Frontal cortex (tissue), 4 donors: Measurements from ENCODE around the gene CELF2. TPM values are rescaled to one million over a fixed set of nuclear protein-coding genes. Genes with fewer than 3 reads are reported as not detected.
A peak's percentile ranks its signal among the peaks of the same experiment; 100 is the strongest.

ENCODE experiments used
- DNase-seq, 2 donors: peaks; one replicate each; pipeline ENCODE4 v3.0.0; 2012; ENCODE audit warnings: low spot score in 2 of 2
- FAIRE-seq: peaks from 2 replicates; lab custom pipeline; 2012; peaks lifted over from hg19 to GRCh38; lab: Jason Lieb, UNC
- total RNA-seq: library from RNA; depleted of rRNA; stranded (reverse); fragments of >200 nt; gene quantifications from one replicate; pipeline ENCODE4 v1.2.3, GENCODE V29; 2014
- donor health status: control.
- donor health status: control.
- donor health status: control.

CELF2 gene
- total RNA-seq, 1 donor from 2014 or later, result 129 TPM

DNA sequence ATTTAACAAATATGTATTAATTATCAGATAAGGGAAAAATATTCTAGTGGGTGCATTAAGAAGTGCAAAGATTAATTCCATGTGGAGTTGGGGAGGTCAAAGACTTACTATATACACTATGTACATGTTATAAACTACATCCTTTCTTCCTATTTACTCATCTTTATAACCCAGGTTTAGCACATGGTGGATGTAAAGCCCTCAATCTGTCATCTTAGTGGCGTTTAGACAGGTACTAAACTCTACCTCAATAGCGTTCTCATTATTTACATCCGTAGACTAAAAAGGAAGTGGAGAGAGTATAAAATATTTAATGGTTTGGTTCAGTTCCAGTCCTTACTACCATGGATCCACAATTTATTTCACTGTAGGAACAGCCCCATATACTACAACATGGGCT lies 14.8 kb upstream of the CELF2 start:
- FAIRE-seq (no peak), DNase-seq (no peak)

DNA sequence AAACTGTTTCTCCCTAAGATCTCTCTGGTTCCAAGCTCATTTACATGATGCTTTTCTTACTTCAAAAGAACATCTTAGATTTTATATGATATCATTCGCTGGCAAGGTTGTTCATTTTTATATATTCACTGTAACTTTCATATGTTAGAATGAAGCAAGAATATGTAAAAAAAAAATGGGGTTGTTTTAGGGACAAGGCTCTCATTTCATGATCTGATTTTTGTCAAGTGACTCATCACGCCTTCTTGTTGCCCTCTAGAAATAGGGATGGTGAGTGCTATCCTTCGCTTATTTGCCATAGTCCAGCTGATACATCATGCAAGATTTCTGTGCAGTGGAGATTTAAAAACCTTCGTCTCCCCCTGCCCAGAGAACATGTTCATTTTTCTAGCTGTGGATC lies 14.0 kb upstream of the CELF2 start:
- no peak for FAIRE-seq
- no peak for DNase-seq

DNA sequence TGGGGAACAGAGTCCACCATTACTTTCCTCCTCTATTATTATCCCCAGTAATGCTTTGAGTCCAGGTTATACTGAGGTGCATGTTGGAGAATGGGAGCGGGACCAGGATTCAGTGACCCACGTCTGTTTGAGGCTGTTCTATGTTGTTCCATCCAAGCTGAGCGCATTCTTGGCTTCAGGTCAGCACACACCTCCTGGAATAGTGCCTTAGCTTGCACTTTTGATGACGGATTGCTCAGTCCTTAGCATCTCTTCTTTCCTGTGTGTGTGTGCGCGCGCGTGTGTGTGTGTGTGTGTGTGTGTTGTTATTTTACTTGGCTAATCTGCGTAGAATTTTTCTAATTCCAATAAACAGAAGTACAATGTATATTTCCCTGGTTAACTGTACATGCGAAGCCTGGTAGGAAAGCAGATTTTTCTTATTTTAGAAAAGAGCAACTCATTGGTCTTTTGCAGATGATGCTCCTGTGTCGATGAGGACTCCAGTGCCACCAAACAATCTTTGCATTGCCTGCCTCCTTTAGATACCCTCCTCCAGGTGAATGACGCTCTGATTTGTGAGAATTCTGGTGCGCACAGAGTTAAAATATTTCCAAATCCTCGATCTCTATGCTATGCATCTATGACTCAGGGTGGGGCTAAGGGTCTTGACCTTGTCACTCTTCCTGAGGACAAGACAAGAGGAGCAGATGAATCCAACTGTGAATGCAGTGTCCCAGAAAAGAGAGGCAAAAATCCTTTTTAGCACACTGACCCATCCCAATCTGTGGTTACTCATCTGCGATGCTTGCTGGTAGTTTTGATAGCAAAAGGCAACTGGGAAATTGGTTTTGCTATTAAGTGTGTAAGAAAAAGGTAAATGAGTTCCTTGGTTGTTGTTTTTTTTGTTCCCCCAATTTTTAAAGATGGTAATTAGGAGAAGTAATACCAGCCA lies 13.3 kb upstream of the CELF2 start:
- DNase-seq (no peak), FAIRE-seq (no peak)

DNA sequence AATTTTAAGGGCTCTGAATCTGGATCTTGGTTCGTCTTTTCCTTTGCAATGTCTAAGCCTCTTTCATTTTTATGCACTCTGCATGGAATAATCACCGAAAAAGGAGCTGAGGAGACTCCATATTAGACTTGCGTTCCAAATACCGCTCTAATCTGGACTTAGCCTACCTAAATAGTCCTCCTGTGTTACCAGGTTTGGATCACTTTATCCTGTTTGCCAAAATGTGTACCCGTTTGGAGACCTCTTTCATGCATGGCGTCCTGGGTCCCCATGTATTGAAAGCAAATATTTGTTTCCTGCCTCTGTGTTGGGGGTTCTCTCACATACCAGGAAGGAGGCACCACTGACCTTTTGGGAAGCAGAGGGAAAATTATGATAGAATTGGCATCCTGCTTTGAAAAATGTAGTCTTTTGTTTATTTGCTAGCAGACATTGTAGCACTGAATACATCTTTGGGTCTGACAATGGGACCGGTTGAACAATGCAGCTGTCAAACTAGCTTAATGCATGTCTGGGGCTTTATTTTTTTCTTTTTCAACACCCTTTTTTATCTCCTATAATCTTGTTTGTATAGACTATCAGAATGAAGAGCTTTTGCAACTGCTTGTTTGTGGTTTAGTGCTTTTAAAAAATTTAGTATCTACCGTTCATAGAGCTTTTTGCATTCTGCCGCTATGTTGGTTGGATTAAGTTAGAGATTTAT lies 11.8 kb upstream of the CELF2 start:
- DNase-seq (no peak), FAIRE-seq (no peak)

DNA sequence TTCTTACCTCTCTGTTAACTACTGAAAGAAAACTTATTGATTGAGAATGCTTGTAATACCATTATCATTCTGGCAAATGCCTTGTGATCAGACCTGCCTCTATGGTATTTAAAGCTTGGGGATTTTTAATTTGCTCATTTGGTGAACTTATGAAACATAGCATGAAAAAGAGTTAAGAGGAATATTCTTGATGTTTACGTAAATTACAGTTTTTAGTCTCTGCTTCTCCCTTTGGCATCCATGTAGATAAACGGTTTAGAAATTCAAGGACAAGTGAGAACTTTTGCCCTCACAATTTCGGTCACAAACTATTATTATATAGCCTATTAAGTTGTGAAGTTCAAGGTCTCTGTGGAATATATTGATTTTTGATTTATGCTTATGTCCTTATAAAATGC lies 11.2 kb upstream of the CELF2 start:
- no peak for FAIRE-seq
- DNase-seq, result no peak

DNA sequence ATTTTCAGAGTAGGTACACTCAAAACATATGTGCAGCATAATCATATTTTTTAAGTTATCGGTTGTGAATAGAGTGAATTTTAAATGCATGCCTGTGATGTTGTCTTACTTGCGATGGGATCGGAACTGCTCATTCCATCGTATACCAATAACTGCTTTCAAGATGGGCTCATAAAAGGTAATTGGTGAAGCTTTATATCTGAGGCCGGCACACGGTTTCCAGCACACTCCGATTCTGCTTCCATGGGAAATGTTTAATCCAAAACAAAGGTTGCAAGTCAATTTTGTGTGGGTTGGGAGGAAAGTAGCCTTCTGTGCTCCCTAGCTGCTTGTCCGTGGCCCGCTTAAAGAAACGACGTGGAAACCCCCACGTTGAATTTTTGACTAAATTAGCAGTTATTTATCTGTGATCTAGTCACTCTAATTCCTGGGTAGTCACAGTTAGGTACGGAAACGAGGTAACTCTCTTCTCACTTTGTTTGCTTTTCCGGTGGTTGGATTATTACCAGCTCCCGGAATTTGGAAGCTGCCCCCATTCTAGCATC lies 10.1 kb upstream of the CELF2 start:
- no peak for FAIRE-seq
- no peak for DNase-seq

DNA sequence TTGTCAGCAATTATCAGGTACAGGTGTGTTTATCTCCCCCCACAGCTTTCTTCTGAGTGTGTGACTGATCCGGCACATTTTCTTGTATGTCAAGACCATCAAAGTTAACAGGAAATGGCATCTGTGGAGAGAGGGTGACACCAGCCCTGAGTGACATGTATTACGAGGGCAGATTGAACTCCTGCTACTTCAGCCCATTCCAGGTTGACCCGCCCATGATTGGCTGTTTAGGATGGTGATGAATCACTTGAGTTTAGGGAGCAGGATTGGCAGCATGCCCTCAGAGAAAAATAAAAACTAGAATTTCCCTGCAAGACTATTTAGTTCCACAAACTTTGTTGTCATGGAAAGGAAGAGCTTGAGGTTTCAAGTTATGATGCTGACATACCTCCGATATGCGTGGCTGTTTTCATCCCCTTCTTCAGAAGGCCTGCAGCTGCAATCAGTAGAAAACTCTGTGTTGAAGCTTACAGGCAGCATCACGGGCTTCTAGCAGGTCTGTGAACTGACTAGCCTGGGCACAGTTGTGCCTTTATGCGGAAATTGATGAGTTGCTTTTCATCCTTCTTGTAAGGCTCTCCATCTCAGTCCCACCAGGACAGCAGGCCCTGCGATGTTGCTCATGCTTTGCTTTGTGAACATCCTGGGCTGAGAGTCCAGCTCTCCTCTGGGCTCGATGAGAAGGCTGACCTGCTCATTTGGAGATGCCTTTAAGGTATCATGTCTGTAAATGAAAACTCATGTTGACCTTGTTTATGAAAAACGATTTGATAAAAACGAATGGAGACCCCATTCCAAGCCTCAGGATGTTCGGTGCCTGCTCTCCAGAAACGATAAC lies 8.0 kb upstream of the CELF2 start:
- DNase-seq (no peak), FAIRE-seq (no peak)

DNA sequence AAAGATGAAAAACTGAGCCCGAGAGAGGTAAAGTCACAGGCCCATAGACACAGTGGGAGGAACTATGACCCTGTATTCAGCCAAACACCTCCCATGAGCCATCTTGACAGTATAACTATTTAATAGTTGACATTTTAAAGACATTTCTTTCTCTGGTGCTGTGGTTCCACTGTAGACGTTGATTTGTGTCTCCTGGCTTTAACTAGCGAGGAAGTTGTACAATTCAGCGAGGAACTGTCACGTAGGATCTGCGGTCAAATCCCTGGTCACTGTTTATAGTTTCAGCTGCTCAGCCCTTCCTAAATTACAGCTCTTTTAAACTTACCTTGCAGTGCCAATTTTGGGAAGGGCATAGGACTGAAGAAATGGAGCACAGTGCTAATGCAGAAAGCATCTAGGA lies 7.1 kb upstream of the CELF2 start:
- FAIRE-seq (no peak), DNase-seq (no peak)

DNA sequence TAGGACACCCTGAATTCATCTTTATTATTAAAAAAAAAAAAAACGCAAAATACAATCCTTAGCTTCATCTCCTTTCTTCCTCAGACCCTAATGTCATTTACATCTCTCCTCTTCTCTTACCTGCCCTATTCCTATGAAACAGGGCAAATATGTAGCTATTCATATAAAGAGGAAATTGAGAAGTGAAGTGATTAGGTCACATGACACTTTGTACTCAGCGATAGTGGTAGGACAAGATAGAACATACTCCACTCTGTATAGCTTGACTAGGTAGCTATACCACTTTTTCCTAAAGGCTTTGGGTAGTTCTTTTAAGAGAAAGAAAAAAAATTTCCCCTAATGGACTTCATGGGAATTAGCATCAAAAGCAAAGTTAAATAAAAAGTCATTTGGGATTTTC lies 6.2 kb upstream of the CELF2 start:
- FAIRE-seq (no peak), DNase-seq (no peak)

DNA sequence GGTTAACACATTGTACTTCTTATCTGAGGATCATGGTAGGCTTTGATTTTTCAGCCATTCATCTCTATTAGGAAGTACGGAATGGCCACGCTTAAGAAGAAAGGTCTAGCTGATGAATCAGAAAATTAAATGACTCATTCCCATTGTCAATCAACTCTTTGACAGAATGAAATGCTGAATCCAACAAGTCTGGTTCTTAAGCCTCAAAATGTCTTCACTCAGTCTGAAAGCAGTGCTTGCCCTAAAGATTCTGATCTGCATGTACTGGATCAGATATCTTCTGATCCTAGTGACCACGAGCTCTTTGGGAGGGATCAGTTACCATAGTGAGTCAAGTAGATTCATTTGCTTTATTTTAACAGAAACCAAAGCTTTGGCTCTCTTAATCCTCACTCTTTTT lies 5.7 kb upstream of the CELF2 start:
- DNase-seq, result no peak
- FAIRE-seq, result no peak

DNA sequence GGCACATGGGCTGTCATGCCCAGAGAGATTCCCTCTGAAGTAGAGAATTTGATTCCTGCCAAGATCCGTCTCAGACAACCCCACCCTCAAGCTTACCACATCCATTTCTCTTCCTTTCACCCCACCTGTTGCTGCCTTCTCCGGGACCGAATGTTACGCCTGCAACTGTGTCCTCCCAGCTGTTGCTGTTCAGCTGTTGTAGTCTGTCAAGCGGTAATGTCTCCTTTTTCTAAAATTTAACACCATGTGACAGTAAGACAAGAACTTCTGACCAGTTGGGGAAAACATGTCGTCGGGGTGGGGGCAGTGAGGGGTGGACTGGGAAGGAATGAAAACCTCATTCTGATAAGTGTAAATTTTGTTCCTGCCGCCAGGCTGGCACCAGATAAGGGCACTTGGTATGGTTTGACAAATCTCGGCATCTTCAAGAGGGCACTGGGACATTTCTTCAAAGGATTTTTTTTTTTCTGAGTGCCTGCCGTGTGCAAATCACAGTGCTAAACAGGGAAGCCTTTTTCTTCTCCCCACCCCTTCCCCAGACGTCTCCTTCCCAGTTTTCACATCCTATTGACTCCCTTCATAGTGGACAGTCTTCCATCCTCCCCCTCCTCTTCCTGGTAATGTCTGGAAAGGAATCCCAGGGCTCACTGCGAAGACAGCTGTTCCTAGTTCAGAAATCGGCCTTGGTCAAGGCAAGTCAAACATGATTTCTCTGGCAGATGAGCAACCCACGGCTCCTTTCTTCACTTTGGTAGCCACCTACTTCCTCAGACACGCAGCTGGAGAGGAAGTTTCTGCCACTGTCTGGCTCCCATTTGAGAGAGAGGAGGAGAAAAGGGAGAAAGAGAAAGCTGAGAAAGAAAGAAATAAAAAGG lies 5.0 kb upstream of the CELF2 start:
- no peak for FAIRE-seq
- DNase-seq, result no peak

DNA sequence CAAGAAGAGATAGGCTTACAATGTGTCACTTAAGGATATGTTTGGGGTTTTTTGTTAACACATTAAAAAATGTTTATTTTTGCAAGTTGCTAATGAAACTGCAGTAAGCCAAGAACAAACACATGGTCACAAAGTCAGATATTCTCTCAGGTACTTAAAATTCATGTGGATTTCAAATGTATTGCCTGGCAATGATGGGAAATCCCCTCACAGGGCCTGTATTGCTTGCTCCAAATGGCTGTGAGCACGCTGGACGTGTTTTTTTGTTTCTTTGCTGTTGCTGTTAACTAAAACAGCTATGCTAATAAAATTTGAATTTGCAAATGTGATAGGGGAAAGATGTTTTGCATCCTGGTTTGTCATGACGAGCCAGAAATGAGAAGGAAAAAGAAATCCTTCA lies 3.8 kb upstream of the CELF2 start:
- FAIRE-seq (no peak), DNase-seq (no peak)

DNA sequence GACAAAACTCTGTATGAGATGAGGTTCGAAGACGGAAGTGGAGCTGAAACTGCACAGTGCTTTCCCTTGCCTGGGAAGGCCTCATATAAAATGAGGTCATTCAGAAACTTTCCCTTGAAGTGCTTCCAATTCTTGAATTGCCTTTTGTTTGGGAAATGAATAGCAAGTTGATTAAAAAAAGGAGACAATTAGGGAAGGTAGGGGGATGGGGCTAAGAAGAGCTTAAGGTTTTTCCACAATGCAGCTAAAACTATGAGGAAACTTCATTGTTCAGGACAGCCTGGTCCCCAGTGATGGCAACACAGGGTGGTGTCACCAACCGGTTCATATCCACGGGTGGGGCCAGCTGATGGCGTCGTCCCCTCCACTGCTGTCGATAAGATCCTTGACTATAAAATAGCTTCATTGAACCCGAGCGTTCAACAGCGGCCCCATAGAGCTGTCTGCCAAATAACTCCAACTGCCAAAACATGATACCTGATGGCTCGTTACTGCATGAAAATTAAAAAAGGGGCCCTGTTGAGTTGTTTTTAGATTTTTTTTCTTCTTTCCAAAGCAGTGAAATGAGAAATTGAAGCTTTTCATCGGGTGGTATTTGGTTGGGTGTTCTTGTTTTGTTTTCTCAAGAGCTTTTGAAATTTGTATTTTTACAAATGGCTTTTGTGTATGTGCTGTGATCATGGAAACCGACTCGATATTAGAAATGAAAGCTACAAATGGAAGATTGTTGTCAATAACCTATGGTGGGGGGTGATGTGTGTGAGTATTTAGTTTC lies 2.8 kb upstream of the CELF2 start:
- FAIRE-seq (no peak), DNase-seq (peak in 1 of 2 donors; percentile 39)

DNA sequence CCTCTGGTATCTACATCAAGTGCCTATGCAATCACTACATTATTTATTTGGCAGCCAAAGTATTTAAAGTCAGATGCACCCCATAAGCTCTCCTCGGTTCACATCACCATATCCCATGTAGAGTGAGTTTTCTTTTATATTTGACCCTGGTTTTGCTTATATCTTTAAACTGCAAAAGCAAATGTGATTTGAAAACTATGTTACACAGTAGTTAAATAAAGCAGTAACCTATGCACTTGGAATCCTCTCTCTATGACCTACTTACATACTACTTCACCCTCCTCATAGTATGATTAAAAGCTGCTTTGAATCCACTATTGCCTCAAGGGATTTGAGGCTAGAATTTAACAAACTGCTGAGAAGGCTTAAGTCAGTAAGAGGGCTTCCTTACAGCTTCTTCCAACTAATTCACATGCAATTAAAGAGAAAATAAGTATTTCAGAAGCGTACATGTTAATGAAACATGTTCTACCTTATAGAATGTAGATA lies 2.2 kb upstream of the CELF2 start:
- DNase-seq, result no peak
- FAIRE-seq, result no peak

DNA sequence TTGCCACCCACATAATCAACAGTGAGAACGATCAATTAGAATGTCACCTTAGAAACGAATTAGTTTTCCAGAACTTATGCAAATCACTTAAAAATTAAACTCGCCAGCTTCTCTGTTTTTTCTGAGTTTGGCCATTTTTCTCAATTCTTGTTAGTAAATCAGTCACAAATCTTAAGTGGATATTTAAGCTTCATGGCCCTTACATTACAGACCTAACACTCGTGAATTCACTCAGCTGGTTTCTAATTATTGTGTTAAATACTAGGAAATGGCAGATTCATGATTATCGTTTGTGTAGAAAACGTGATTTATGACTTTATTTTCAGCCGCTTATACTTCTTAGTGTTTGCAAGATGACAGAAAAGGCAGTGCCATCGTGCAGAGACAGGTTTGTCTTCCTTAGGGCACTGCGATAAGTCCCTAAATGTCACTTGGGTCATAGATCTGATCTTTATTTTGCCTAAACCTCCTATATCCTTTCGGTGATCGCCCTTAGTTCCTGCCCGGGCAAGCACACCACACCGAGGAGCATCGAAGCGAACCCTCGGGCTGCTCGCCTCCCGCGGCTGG lies 587 bp upstream of the CELF2 start:
- no peak for DNase-seq
- FAIRE-seq, result no peak

DNA sequence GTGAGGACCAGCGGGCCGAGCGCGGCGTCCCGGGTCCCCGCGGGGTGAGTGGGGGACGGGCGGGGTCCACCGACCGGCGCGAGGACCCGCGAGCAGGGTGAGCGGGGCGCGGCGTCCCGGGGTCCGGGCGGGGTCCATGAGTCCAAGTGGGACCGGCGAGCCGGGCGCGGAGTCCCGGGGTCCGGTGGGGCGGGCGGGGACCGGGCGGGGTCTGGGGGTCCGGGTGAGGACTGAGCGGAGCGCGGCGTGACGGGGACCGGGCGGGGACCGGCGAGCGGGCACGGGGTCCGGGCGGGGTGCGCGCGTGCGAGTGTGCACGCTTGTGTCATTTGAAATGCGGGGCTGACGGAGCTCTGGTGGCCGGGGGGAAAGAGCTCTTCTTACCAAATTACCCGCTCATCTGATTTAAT lies 765 bp downstream of the CELF2 start:
- DNase-seq (no peak), FAIRE-seq (no peak)

DNA sequence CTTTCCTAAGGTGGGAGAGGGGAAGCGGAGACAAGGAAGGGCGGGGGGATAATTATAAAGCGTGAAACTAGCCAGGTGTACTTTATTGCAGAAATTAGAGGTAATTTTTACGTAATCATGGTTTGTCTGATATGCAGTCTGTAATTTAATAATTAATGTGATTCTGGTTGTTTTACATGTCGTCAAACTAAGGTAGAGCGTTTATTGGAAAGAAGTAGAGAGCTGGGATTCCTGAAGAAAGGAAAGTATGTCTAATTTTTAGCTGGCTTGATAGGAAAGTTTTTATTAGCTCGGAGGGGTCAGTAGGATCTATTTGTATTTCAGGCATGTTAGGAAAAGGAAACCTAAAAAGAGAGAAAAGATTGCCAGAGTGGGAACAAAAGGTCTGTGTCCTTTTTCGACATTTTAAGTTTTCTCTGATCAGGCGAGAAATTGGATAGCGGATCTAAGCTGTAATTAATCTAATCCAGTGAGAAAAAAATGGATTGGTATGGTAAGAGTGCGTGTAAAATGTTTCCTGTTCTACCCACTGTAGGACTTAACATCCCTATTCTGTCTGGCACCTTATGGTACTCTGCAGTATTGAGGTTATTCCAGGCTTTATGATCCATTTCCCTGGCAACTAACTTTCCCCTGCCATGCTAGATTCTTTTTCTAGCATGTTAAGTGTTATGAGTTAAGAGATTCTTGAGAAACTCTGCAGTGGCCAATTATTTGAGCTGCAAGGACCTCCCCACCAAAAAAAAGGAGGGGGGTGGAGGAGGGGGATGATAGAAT lies 1.4 kb downstream of the CELF2 start:
- FAIRE-seq (no peak), DNase-seq (no peak)
